GM18867 (cell line): ENCODE data around the gene KDM1B.

Source experiments
- ATAC-seq: cut with Tn5 transposase; IDR thresholded peaks from one replicate; pipeline ENCODE4 v1.9.1; 2021; ENCODE audit warnings: mild to moderate bottlenecking, moderate library complexity; ENCODE audit not compliant: unreplicated experiment

KDM1B gene

GRCh38 chr6:18259675-18260447, 104.6 kb downstream of the KDM1B start:
- no peak for ATAC-seq

GRCh38 chr6:18260448-18261106, 105.4 kb downstream of the KDM1B start:
- peak; percentile 37 for ATAC-seq

GRCh38 chr6:18261877-18262276, 106.7 kb downstream of the KDM1B start:
- no peak for ATAC-seq

- peak; percentile 70 for ATAC-seq
Measured at GRCh38 chr6:18262702-18263417, 107.6 kb downstream of the KDM1B start.

- peak; percentile 5 for ATAC-seq
Measured at GRCh38 chr6:18263418-18264218, 108.4 kb downstream of the KDM1B start.

GRCh38 chr6:18264219-18264922, 109.1 kb downstream of the KDM1B start, which contains the start of gene DEK:
Gene DEK, minus strand, starts transcription at chr6:18264530. Its CDS starts 543 bp downstream, at chr6:18263987.
- ATAC-seq, result peak; percentile 32

- no peak for ATAC-seq
Measured at GRCh38 chr6:18264923-18265377, 109.7 kb downstream of the KDM1B start.

- no peak for ATAC-seq
Measured at GRCh38 chr6:18265787-18266522, 110.7 kb downstream of the KDM1B start.

GRCh38 chr6:18266523-18266912, 111.3 kb downstream of the KDM1B start:
- no peak for ATAC-seq

- no peak for ATAC-seq
Measured at GRCh38 chr6:18268066-18268465, 112.8 kb downstream of the KDM1B start.

GRCh38 chr6:18269253-18269652, 114.0 kb downstream of the KDM1B start:
- ATAC-seq, result no peak

- no peak for ATAC-seq
Measured at GRCh38 chr6:18269717-18270116, 114.5 kb downstream of the KDM1B start.

- ATAC-seq, result no peak
Measured at GRCh38 chr6:18270216-18270615, 115.0 kb downstream of the KDM1B start.
